B cell (primary cell): ENCODE measurements around the gene CAMK1D. TPM values are rescaled to one million over a fixed set of nuclear protein-coding genes. Genes with fewer than 3 reads are reported as not detected.

Experiments
- ATAC-seq: fragments of 200-7000 bp; cut with Tn5 transposase; one replicate; pipeline ENCODE4 v1.10.0; 2021; ENCODE audit warnings: low read depth, mild to moderate bottlenecking, moderate number of reproducible peaks, moderate library complexity
- CTCF ChIA-PET: fragments of 350-600 bp; sonication (Branson Sonifier 250); formaldehyde crosslinking; loops from one replicate; lab custom pipeline; 2021; ENCODE audit warnings: antibody characterized with exemption, inconsistent platforms; lab: Charles Lee
- POLR2A ChIA-PET: fragments of 350-600 bp; sonication (Branson Sonifier 250); formaldehyde crosslinking; loops from one replicate; lab custom pipeline; 2021; ENCODE audit warnings: antibody characterized with exemption; lab: Charles Lee
- DNase-seq: peaks from one replicate; pipeline ENCODE4 v3.0.0; 2013
- H2AFZ ChIP-seq: 2 replicates; pipeline ENCODE4 v1.6.1; 2012; ENCODE audit warnings: mild to moderate bottlenecking, low read depth, low read length; ENCODE audit not compliant: insufficient read depth, poor library complexity, severe bottlenecking
- H3K27ac ChIP-seq, 2 donors: 1 replicate in 1 of 2; 2 replicates in 1 of 2; pipeline ENCODE4 v1.5.1; 2012 to 2013; ENCODE audit warnings: low read length in 2 of 2, mild to moderate bottlenecking in 2 of 2, moderate library complexity in 1 of 2
- H3K27me3 ChIP-seq, 4 experiments: fragments of 200-600 bp in 1 of 4; sonication (generic) in 1 of 4; replicated peaks in 1 of 4; 1 replicate in 2 of 4; 2 replicates in 2 of 4; pipeline versions ENCODE4 v1.6.1 to v1.7.0; 2013 to 2016; ENCODE audit warnings: low read length in 3 of 4, mild to moderate bottlenecking in 2 of 4, mixed read lengths in 1 of 4, moderate library complexity in 1 of 4; ENCODE audit not compliant: insufficient read depth in 4 of 4, control insufficient read depth in 3 of 4; ENCODE audit errors: control extremely low read depth in 1 of 4
- H3K36me3 ChIP-seq, 2 experiments: replicated peaks in 1 of 2; 1 replicate in 1 of 2; 2 replicates in 1 of 2; pipeline versions ENCODE4 v1.6.1 to v1.7.1; 2013; ENCODE audit warnings: low read length in 1 of 2; ENCODE audit not compliant: insufficient read depth in 2 of 2, control insufficient read depth in 1 of 2; ENCODE audit errors: control extremely low read depth in 1 of 2, extremely low read depth in 1 of 2
- H3K4me1 ChIP-seq, 2 donors: fragments of 200-600 bp in 1 of 2; sonication (generic) in 1 of 2; 1 replicate in 1 of 2; 2 replicates in 1 of 2; pipeline versions ENCODE4 v1.5.1 to v1.6.1; 2013 to 2017; ENCODE audit warnings: low read length in 2 of 2; ENCODE audit not compliant: control insufficient read depth in 2 of 2, insufficient read depth in 2 of 2
- H3K4me2 ChIP-seq: replicated peaks from 2 replicates; pipeline ENCODE3; 2012; ENCODE audit warnings: mild to moderate bottlenecking, low read depth, low read length; ENCODE audit not compliant: poor library complexity, severe bottlenecking
- H3K4me3 ChIP-seq, 5 experiments: fragments of 200-600 bp in 1 of 5; sonication (generic) in 1 of 5; 1 replicate in 3 of 5; 2 replicates in 2 of 5; pipeline versions ENCODE4 v1.5.1 to v1.7.0; 2011 to 2016; ENCODE audit warnings: low read length in 4 of 5, mild to moderate bottlenecking in 4 of 5, low read depth in 2 of 5, control low read depth in 1 of 5, moderate library complexity in 1 of 5; ENCODE audit not compliant: insufficient read depth in 1 of 5; ENCODE audit errors: control extremely low read depth in 1 of 5, extremely low read depth in 1 of 5
- H3K79me2 ChIP-seq: fragments of 200-600 bp; sonication (generic); one replicate; pipeline ENCODE4 v1.6.0; 2016; ENCODE audit warnings: low read length; ENCODE audit not compliant: control insufficient read depth, insufficient read depth
- H3K9ac ChIP-seq: fragments of 200-600 bp; sonication (generic); 2 replicates; pipeline ENCODE4 v1.6.1; 2017; ENCODE audit warnings: mild to moderate bottlenecking, low read length, moderate library complexity
- H3K9me3 ChIP-seq, 3 donors: one replicate each; pipeline versions ENCODE4 v1.6.1 to v1.7.1; 2013; ENCODE audit warnings: low read length in 2 of 3; ENCODE audit not compliant: control insufficient read depth in 2 of 3, insufficient read depth in 1 of 3; ENCODE audit errors: control extremely low read depth in 1 of 3
- H4K20me1 ChIP-seq: 2 replicates; pipeline ENCODE4 v1.6.0; 2012; ENCODE audit warnings: mild to moderate bottlenecking, low read length; ENCODE audit not compliant: insufficient read depth, control insufficient read depth, poor library complexity, severe bottlenecking
- H3K27ac Mint-ChIP-seq: one replicate; pipeline ENCODE4 v1.8.0; 2021; ENCODE audit warnings: mixed read lengths
- H3K27me3 Mint-ChIP-seq: one replicate; pipeline ENCODE4 v1.8.0; 2021; ENCODE audit warnings: mixed read lengths
- H3K4me1 Mint-ChIP-seq: one replicate; pipeline ENCODE4 v1.8.0; 2021; ENCODE audit warnings: mixed read lengths
- H3K4me3 Mint-ChIP-seq: one replicate; pipeline ENCODE4 v1.8.0; 2021; ENCODE audit warnings: mixed read lengths
- H3K9me3 Mint-ChIP-seq: one replicate; pipeline ENCODE4 v1.8.0; 2022; ENCODE audit warnings: mixed read lengths; ENCODE audit not compliant: insufficient read depth
- CTCF ChIP-seq: fragments of 200-600 bp; IDR thresholded peaks from one replicate; pipeline ENCODE4 v1.8.0; 2022; ENCODE audit warnings: antibody characterized with exemption, mild to moderate bottlenecking
- EZH2 ChIP-seq: IDR thresholded peaks from 2 replicates; pipeline ENCODE4 v1.6.1; 2012; ENCODE audit warnings: borderline replicate concordance, low read depth, mild to moderate bottlenecking, moderate library complexity, low read length; ENCODE audit not compliant: insufficient read depth, poor library complexity, severe bottlenecking
- WGBS: methylation state at CpG from one replicate; pipeline ENCODE4 v1.1.5; 2013; ENCODE audit warnings: missing lambda C conversion rate; ENCODE audit not compliant: insufficient coverage; 5-methylcytosine and 5-hydroxymethylcytosine counted together
- intact Hi-C: fragments of 100-400 bp; cut with micrococcal nuclease; formaldehyde crosslinking; loops from one replicate; pipeline ENCODE4 v1.10.0; 2022
- polyA plus RNA-seq: library from polyadenylated mRNA; depleted of rRNA; stranded (reverse); fragments of >200 nt; gene quantifications from 2 replicates; pipeline ENCODE4 v1.2.3, GENCODE V29; 2012
- total RNA-seq, 2 donors: library from RNA; stranded (reverse); fragments of 120-200 nt in 1 of 2; gene quantifications; 1 replicate in 1 of 2; 2 replicates in 1 of 2; pipeline versions ENCODE4 v1.2.3 to v1.2.4, GENCODE V29; 2013 to 2022

The CAMK1D gene
- total and polyA plus RNA-seq, 2 donors (not counting 1 experiment from before 2014, with no cell fraction given): 34.1 to 69.7 TPM

DNA sequence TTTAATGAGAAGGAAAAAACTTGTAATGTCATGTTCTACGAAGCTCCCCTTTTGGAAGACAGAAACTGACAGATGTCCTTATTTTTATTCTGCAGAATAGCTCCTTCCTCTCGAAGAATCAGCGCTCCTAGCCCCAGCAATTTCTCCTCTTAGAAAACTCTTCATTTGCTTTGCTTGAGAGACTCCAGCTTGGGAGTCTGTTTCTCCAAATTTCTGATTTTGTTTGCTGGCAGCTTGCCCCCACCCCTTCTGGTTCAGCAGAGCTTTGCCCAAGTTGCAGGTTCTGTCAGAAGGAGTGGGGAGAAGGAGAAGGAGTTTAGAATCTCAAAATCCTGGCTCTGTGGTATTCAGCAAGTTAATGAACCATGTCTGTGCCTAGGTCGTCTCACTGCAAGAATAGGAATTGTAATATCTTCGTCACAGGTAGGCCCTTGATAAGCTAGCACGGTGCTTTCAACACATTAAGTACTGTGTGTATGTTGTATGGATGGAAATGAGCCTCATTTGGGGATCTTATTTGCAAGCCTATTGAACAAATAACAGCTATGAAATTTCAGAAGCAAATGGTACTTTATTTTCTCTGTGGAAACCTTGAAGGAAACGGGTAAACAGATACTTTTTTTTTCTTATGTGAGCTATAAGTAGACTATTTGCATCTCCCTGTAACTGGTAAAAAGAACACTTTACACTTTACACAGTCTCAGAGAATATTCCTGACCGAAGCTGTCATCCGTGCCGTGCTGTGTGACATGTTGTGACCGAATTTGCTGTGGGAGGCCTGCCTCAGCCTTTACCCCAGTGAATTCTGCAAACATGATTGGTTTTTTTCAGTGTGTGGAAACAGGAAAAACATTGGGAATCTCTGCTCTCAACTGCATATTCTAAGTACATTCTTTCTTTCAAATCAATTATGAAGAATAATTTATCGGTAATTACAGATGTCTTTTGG lies 290.9 kb downstream of the CAMK1D start:
- intact Hi-C loops: no loop called here
- ChIA-PET POLR2A (interaction anchor here (1.2 kb wide), 1 partner anchor 351 kb away, joined by 3 read pairs; no protein-coding TSS in a partner anchor), CTCF (interaction anchor here (1.8 to 3.6 kb wide), 2 partner anchors 16 to 376 kb away, joined by 4 to 16 read pairs; no protein-coding TSS in a partner anchor)
- Histone ChIP-seq H3K27ac (no peak overlapping the region), H3K4me2 (no peak overlapping the region), H3K9me3 (no peaks in the 10 kb centered on the region), H3K4me1 (peaks cover 0 to 3% of the 10 kb centered on the region in 2 donors), H3K4me3 (no peak overlapping the region), H4K20me1 (peaks cover 72% of the 10 kb centered on the region), H3K27me3 (no peaks in the 10 kb centered on the region), H3K9ac (no peak overlapping the region), H3K79me2 (peaks cover 82% of the 10 kb centered on the region), H3K36me3 (peaks cover 0 to 18% of the 10 kb centered on the region in 2 experiments), H2AFZ (no peak overlapping the region)
- Mint-ChIP-seq H3K4me1 (peaks cover 19% of the 10 kb centered on the region), H3K27ac (no peak overlapping the region), H3K4me3 (no peak overlapping the region), H3K27me3 (no peaks in the 10 kb centered on the region), H3K9me3 (no peaks in the 10 kb centered on the region)
- TF ChIP-seq EZH2: no peak
- TF ChIP-seq CTCF: no peak
- no peak for ATAC-seq
- DNase-seq: no peak
- 94% methylated on average over 4 of the region's 12 CpGs for WGBS

- Histone ChIP-seq H3K4me1 (peaks cover 0 to 3% of the 10 kb centered on the region in 2 donors), H3K36me3 (peaks cover 0 to 17% of the 10 kb centered on the region in 2 experiments), H3K27ac (no peak overlapping the region), H3K27me3 (no peaks in the 10 kb centered on the region), H3K9me3 (no peaks in the 10 kb centered on the region), H3K79me2 (peaks cover 77% of the 10 kb centered on the region), H2AFZ (no peak overlapping the region), H3K4me2 (no peak overlapping the region), H4K20me1 (peaks cover 63% of the 10 kb centered on the region), H3K4me3 (no peak overlapping the region), H3K9ac (no peak overlapping the region)
- TF ChIP-seq EZH2 (no peak), CTCF (no peak)
- intact Hi-C loops: no loop called here
- WGBS: 84% methylated on average over 2 of the region's 7 CpGs
- ChIA-PET POLR2A (no interaction called here), CTCF (no interaction called here)
- Mint-ChIP-seq H3K4me1 (peaks cover 12% of the 10 kb centered on the region), H3K4me3 (no peak overlapping the region), H3K27me3 (no peaks in the 10 kb centered on the region), H3K27ac (no peak overlapping the region), H3K9me3 (no peaks in the 10 kb centered on the region)
- no peak for ATAC-seq
- no peak for DNase-seq
Observed at GRCh38 chr10:12642036-12642435, 292.7 kb downstream of the CAMK1D start.
